AG04449 (cell line): ENCODE measurements around the gene GABRG3.

ENCODE experiments used
- CTCF ChIA-PET: fragments of 350-600 bp; formaldehyde crosslinking; extraction: SDS; loops from one replicate; lab custom pipeline; 2021; ENCODE audit warnings: antibody characterized with exemption; lab: Yijun Ruan, JAX
- POLR2A ChIA-PET: fragments of 400-600, 350-600 bp; formaldehyde crosslinking; extraction: SDS; loops from one replicate; lab custom pipeline; 2020; ENCODE audit warnings: antibody characterized with exemption, inconsistent platforms; lab: Yijun Ruan, JAX
- DNase-seq: peaks from one replicate; pipeline ENCODE4 v3.0.0-alpha.2; 2010; ENCODE audit warnings: low read depth, low spot score
- H3K4me3 ChIP-seq: 2 replicates; pipeline ENCODE4 v1.5.1; 2011; ENCODE audit warnings: low read depth, mild to moderate bottlenecking, control low read depth, low read length
- CTCF ChIP-seq: IDR thresholded peaks from one replicate; pipeline ENCODE4 v1.5.1; 2011; ENCODE audit warnings: mild to moderate bottlenecking, moderate library complexity, low read length, control low read depth, inconsistent platforms; ENCODE audit not compliant: insufficient read depth; ENCODE audit errors: missing control alignments

The GABRG3 gene

GRCh38 chr15:27170851-27171250 lies 199.9 kb downstream of the GABRG3 start:
- H3K4me3 ChIP-seq = no peak overlapping the region
- no peak for DNase-seq
- ChIA-PET CTCF (no interaction called here), POLR2A (no interaction called here)
- TF ChIP-seq CTCF = no peak

- no peak for DNase-seq
- ChIA-PET CTCF (no interaction called here), POLR2A (no interaction called here)
- no peak for TF ChIP-seq CTCF
- no peak overlapping the region for H3K4me3 ChIP-seq
Observed at GRCh38 chr15:27172821-27173220, 201.8 kb downstream of the GABRG3 start.

GRCh38 chr15:27175472-27176153 lies 204.6 kb downstream of the GABRG3 start:
- no peak overlapping the region for H3K4me3 ChIP-seq
- DNase-seq = no peak
- no peak for TF ChIP-seq CTCF
- ChIA-PET CTCF (no interaction called here), POLR2A (no interaction called here)

GRCh38 chr15:27176785-27177406 lies 205.9 kb downstream of the GABRG3 start:
- no peak for TF ChIP-seq CTCF
- CTCF ChIA-PET = no interaction called here
- POLR2A ChIA-PET = no interaction called here
- H3K4me3 ChIP-seq = no peak overlapping the region
- no peak for DNase-seq

GRCh38 chr15:27179789-27180188 lies 208.8 kb downstream of the GABRG3 start:
- TF ChIP-seq CTCF = no peak
- ChIA-PET CTCF (no interaction called here), POLR2A (no interaction called here)
- no peak for DNase-seq
- H3K4me3 ChIP-seq = no peak overlapping the region

- CTCF ChIA-PET = no interaction called here
- TF ChIP-seq CTCF = no peak
- DNase-seq = no peak
- POLR2A ChIA-PET = no interaction called here
- H3K4me3 ChIP-seq = no peak overlapping the region
Observed at GRCh38 chr15:27182561-27183110, 211.7 kb downstream of the GABRG3 start.
